Measurements from ENCODE around the gene KCNQ4.

KCNQ4 gene

DNA sequence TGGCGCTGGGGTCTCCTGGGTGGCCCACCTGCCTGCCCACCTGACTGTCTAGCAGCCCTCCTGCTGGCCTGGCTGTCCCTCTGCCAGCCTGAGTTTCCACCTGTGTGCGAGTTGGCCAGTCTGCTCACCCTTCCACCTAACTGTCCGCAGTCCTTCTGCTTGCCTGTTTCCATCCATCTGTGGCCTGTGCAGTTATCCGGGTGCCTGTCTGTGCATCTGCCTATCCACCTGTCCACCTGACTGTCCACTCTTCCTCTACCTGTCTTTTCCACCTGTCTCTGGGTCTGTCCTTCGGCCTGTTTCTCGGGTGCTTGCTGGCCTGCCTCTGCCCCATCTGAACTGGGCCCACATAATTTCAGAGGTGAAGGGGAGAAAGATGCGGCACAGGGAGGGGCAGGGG lies 1.9 kb downstream of the KCNQ4 start:
- TF ChIP-seq, protein P1, sequence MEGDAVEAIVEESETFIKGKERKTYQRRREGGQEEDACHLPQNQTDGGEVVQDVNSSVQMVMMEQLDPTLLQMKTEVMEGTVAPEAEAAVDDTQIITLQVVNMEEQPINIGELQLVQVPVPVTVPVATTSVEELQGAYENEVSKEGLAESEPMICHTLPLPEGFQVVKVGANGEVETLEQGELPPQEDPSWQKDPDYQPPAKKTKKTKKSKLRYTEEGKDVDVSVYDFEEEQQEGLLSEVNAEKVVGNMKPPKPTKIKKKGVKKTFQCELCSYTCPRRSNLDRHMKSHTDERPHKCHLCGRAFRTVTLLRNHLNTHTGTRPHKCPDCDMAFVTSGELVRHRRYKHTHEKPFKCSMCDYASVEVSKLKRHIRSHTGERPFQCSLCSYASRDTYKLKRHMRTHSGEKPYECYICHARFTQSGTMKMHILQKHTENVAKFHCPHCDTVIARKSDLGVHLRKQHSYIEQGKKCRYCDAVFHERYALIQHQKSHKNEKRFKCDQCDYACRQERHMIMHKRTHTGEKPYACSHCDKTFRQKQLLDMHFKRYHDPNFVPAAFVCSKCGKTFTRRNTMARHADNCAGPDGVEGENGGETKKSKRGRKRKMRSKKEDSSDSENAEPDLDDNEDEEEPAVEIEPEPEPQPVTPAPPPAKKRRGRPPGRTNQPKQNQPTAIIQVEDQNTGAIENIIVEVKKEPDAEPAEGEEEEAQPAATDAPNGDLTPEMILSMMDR (IDR thresholded peaks at IDR 0.05; ENCODE audit: borderline replicate concordance, insufficient read depth, low read depth, low read length) = no peak
- no peak overlapping the region for H3K4me3 ChIP-seq (ENCODE audit: low read depth, low read length)

DNA sequence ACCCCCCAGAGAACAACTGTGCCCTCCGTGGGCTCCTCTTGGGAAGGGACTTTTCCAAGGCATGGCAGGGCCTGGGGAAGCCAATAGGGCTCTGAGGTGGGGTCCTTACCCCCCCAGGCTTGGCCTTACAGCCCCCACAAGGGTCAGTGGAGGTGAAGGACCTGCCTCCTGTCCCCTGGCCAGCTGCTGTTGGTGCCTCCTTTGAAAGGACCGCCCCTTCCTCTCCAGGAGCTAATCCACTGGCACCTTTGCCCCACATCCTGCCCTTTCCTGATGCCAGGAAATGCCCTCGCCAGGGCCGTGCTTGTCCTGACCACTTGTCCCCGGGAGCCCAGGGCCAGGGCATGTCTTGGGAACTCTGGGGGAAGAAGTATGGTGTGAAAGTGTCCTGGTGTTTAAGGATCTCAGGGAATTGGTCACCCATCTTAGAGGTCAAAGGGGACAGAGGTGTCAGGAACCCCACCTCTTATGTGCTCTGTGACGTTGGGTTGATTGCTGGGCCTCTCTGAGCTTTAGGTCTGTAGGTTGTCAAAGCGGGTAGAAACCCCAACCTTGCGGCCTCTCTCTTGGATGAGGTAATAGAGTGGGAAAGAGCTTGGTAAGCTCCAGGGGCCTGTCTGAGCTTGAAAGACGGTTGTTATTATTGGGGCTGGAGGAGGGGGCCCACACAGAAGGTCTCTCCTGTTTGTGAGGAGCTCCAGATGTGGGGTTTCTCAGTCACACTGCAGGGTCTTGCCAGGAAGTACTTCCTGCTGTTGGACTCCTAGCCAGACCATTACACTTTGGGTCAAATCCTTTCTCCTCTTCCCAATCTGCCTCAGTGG lies 2.8 kb downstream of the KCNQ4 start:
- TF ChIP-seq, protein P1 (IDR thresholded peaks at IDR 0.05; ENCODE audit: borderline replicate concordance, insufficient read depth, low read depth, low read length) = no peak
- H3K4me3 ChIP-seq (ENCODE audit: low read depth, low read length) = no peak overlapping the region

GRCh38 chr1:40786995-40787705 lies 3.6 kb downstream of the KCNQ4 start:
- H3K4me3 ChIP-seq (ENCODE audit: low read depth, low read length) = no peak overlapping the region

DNA sequence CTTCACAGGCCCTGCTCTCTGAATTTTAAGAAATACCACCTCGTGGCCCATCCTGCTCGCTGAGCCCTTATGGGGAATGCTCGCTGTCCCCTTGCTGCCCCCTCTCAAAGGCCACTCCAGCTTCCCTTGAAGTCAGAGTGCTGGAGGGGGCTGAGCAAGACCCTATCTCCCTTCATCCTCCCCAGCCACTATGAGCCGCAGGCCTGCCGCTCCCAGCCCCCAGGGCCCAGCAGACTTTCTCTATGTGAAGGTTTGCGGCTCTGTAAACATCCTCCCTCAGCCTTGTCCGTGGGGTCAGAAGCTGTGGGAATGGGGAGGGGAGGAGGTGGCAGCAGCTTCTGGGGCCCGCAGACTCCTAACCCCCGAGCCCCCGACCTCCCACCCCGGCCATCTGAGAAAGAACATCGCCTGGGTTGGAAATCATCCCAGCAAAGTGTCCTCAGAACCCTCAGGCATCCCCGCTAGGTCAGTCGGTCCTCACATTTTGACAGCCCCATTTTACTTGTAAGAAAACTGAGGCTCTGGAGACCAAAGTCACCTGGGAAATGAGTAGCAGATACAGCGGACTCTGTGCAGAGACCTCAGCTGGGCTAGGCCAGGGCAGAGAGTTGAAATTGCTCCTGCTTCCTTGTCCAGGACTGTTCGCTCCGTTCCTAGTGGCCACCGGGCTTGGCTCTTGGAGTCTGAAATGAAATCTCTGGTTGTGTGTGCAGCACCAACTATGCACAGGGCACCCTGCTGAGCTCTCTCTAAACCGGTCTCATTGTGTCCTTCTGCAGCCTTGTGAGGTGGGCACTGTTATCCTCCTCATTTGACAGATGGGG lies 4.4 kb downstream of the KCNQ4 start:
- TF ChIP-seq, protein P1 (IDR thresholded peaks at IDR 0.05; ENCODE audit: borderline replicate concordance, insufficient read depth, low read depth, low read length) = no peak
- H3K4me3 ChIP-seq (ENCODE audit: low read depth, low read length) = no peak overlapping the region

More at GRCh38 chr1:40786995-40787705, 3.6 kb downstream of the KCNQ4 start:
- TF ChIP-seq, protein P1 (IDR thresholded peaks at IDR 0.05; ENCODE audit: borderline replicate concordance, insufficient read depth, low read depth, low read length) = no peak

GRCh38 chr1:40788561-40789341 lies 5.2 kb downstream of the KCNQ4 start:
- TF ChIP-seq, protein P1 (IDR thresholded peaks at IDR 0.05; ENCODE audit: borderline replicate concordance, insufficient read depth, low read depth, low read length) = no peak
- H3K4me3 ChIP-seq (ENCODE audit: low read depth, low read length) = no peak overlapping the region

DNA sequence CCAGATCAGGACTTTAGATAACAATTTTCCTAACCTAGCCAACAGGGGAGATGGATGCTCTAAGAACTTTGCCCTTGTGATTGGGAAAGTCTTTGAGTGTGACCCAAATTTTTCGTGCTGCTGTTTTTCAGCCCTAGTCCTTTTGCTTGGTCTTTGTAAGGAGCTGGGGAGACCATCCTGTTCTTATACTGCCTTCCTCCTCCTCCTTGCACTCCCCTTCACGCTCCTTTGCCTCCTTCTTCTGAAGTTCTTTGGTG lies 5.7 kb downstream of the KCNQ4 start:
- TF ChIP-seq, protein P1 (IDR thresholded peaks at IDR 0.05; ENCODE audit: borderline replicate concordance, insufficient read depth, low read depth, low read length) = no peak
- no peak overlapping the region for H3K4me3 ChIP-seq (ENCODE audit: low read depth, low read length)

All from GM12875 (cell line).